GM19452 (cell line): ENCODE data around the gene NPAS2.

ENCODE experiments used
- ATAC-seq: cut with Tn5 transposase; IDR thresholded peaks from one replicate; pipeline ENCODE4 v1.9.1; 2021; ENCODE audit not compliant: unreplicated experiment

Gene NPAS2

DNA sequence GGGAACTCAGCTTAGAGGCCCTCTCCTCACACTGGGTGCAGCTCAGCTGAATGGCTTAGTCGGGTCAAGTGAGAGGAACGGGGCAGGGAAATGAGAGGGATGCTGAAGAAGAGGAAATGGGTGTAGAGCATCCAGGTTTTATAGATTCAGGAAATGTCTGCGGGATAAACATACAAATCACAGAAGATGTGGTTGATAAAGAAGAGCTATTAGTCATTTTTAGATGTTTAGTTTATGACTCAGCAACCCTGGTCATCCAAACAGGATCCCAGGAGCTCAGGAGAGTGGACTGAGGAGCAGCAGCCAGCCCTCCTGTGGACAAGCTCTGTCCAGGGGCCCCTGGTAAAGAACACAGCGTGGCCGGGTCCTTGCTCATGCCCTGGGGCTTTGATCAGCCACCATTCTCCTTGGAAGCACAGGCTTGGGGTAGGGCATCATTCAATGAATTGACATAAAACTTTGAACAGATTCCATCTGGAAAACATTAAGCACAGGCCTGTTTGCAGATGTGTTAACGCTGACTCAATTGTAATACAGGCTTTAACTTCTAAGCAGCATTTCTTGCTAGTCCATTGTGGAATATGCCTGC, 83.0 kb downstream of the NPAS2 start:
- no peak for ATAC-seq

DNA sequence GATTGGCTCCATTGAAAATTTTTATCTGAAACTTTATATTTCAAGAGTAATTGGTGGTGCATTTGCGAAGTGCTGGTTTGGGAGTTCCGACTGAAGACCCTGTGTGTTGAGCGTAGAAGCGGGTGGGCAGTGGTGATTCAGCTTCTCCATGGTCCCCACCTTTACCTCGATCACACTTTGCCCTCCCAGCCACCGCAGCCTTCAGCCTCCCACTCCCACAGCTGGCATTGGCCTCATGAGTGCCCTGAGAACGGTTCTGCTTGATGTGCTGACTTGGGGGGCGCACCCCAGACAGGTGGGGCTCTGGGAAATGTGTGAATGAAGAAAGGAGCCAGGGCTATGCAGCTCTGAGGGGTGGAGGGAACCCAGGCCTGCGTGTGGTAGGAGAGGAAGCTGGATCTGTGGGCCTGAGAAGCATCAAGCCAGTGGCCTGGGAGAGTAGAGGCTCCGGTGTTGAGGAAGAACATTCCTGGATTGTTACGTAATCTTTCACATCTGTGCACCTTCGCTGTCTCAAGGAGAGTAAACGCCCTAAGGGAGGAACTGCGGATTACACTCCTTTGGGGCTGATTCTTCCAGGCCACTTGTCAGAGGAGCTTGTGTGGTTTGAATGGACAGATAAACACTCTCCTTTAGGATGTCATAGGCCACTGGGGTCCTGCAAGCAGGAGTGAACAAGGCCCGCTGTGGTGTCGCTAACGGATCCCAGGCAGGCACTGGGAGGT, 83.8 kb downstream of the NPAS2 start:
- ATAC-seq = no peak

DNA sequence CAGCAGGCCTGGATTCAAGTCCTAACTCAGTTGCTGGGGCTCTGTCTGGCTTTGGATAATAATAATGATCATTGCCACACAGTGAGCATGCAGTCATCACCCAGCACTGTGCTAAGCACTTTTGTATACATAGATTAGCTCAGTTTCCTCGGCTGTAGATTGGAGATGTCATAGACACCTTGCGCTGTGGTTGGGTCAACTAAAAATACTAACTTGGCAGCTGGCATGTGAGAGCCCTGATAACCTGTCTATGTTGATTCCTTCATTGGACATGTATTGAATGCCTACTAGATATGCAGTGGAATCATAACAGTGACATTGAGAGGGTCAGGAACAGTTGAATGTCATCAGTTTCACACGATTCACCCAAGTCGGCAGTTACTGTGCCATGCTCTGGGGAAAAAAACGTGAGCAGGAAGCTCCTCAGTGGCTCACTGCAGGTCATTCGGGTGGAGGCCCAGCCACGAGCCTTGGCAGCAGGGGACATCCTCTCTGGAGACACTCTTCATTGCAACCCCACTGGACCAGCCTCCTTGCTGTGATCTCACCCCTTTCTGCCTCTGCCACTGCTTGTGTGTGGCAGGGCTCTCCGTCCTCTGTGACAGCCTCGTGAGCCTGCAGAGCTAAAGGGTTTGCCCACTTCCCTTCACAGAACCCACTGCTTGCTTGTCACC, 85.3 kb downstream of the NPAS2 start:
- ATAC-seq = no peak

DNA sequence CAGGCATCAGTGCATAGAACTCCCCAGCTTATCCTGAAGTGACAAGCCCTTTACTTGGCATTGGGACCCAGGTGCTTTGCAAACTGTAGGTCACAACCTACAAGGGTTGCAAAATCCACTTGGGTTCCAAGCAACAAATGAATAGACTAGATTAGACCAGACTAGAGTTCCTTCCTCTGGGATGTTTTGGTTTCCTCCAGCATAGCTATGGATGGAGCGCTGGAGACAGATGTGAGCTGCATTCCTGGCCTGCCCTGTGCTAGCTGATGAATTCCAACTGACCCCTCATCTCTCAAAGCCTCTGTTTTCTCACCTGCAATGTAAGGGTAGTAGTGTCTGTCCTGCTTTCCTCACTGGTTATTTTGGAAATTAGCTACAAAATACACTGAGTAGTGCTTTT, 86.2 kb downstream of the NPAS2 start:
- no peak for ATAC-seq

DNA sequence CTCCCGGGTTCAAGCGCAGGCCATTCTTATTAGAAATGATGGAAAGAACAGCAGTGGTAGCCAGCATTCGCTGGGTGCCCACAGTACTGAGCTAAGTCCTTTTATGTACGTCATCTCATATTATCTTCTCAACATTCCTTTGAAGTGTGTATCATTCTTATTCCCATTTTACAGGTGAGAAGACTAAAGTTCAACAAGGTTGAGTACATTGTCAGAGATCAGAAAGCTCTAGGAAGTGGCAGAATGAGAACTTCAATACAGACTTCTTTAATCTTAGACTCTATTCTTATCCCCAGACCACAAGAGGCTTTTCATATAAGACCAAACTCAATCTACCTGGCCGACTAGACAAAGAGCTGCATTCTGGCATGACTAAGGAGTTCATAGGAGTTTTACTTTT, 86.7 kb downstream of the NPAS2 start:
- no peak for ATAC-seq

DNA sequence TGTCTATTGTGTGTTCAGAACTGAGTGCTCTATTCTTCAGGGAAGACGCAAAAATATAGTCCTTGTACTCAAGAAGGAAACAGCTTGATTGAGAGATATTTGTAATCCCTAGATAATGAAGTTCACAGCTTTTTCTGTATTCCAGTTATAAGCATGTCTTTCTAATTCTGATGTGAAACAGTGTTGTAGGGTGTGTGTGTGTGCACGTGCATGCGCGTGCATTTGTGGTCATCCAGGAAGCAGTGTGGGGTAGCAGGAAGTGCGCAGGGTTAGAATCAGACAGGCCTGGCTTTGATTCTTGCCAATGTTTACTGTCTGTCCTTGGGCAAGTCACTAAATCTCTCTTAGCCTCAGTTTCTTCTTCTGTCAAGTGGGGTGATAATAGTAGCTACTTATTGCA, 87.9 kb downstream of the NPAS2 start:
- no peak for ATAC-seq

DNA sequence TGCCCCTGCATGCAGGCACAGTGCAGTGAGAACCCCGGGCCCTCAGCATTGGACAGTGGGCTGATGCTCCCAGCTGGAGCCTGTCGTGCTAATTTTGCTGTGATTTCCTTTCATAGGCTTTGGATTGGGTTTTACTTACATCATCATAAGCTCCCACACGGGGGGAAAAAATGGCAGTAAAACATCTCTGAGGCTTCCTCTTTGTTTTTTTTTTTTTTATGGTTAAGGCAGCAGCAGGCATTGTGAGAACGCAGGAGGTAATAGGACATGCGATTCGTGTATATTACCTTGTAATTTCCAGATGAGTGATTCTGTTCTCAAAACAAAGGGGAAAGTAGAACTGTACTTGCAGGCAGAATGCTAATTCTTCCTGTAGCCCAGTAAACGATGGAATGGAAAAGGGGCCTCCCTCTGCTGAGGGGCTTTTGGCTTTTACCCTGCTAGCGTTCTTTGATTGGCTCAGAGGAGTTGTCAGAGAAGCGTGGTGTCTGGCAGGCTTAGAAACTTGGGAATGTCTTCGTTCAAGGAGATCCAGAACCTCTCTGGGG, 89.7 kb downstream of the NPAS2 start:
- ATAC-seq = no peak

DNA sequence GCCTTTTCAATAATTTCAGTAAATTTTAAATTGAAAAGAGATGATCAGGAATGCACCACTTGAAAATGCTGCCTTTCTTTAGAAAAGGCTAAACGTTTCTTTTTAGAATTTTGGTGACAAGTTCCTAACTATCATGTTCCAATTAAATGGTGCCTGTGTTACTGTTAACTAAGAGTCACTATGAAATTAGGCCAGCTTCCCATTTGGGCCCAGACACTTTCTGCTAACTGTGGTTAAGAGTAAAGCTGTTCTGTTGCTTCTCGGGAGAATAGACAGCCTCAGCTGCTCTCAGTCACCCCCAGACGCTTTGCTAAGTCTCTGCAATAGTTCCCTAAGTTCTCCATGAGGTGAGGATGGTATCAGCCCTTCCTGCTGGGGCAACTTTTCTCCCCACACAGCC, 90.2 kb downstream of the NPAS2 start:
- ATAC-seq = no peak

DNA sequence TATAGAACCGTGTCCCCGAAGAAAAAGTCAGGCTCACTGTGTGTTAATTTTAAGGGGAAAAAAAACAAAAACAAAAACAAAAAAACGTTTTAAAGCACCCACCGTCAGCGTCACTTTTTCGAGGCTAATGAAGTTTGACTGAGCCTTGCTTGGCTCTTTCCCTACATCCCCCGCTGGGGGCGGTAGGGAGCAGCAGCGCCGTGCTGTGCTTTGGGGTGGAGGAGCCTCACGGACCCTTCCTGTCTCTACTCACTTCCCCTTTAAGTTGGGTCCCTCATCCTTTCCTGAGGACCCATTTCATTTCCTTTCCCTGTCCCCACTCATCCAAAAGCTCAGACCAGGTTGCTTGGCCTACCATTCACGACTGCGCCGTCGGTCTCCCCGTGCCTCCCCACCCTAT, 99.4 kb downstream of the NPAS2 start:
- no peak for ATAC-seq

DNA sequence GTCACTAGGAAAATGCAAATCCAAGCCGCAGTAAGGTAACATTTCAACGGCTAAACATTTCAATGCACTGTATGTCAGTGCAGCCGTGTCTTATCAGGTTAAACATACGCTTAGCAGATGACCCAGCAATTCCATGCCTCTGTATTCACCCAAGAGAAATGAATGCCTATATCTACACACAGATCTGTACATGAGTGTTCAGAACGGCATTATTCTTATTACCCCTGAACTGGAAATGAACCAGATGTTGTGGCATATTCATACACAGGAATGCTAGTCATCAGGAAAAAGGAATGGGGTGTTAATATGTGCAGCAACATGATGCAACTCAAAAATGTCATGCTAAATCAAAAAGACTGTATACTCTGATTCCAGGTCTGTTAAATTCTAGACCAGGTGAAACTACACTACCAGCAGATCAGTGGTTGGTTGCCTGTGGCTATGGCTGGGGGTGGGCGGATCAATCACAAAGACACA, 101.8 kb downstream of the NPAS2 start:
- no peak for ATAC-seq

DNA sequence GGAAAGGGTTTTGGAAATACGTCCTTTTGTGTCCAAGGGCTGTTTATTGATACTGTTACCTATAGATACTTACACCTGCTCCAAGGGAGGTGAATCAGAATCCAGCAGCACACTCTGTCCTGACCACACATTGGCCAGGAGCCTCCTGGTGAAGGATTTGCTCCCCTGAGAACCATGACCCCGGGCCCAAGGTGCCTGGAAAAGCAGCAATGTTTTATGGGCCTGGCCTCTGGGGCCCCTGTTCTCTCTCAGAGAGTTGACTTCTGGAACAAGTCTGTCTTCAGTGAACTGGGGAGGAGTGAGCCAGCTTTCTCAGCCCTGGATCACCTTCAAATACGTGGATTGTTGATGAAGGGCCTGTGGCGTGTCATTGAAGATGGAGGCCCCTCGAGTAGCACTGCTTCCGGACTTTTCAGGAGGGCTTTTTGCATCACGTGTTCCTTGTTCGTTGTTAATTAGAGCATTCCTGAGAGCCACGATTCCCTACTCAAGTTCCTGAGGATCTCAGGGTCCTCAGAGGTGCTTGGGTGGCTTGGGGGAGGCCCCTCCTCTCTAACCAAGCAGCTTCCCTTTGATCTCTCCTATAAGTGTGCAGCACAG, 103.6 kb downstream of the NPAS2 start:
- ATAC-seq = no peak

DNA sequence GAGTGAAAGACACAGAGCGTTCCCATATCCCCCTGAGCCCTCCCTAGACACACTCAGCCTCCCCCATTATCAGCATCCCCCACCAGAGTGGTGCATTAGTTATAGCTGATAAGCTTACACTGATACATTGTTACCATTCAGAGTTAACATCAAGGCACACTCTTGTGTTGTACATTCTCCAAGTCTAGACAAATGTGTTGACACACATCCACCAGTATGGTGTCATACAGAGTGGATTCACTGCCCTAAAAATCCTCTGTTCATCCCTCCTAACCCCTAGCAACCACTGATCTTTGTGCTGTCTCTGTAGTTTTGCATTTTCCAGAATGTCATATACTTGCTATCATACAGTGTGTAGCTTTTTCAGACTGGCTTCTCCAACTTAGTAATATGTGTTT, 104.2 kb downstream of the NPAS2 start:
- peak; percentile 20 for ATAC-seq

DNA sequence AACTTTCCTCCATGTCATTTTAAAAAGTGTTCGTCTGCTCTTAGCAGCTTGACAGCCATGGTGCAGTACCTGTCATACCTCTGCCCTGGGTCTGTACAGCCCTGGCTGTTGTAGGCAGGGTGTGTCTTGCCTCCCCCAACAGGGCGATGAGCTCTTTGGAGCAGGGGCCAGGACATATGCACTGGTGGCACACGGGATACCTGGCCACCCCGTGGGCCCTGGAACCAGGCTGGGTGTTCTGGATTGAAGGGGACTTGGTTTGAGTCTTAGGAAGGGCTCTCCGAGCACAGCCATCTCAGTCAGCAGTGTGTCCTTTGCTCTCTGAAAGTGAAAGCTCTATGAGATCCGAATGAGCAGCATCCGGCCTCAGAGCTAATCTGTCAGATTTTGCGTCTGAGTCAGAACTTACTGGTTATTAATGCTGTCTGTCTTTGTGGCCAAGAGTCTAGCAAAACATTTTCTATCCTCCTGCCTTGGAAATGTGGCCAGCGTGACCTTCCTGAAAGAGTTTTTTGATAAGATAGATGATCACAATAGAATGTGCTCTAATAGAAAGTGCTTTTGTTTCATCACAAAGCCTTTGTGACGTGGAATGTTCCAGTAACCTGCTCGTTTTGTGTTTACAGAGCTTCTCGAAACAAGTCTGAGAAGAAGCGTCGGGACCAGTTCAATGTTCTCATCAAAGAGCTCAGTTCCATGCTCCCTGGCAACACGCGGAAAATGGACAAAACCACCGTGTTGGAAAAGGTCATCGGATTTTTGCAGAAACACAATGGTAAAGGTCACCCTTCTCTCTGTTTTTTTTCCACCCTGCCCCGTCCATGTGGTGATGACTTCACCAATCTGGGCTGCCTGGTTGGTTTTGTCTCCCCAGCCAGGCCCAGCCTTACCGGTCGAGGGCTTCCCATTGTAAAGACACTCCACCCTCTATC, 104.8 kb downstream of the NPAS2 start:
- ATAC-seq = peak; percentile 77

DNA sequence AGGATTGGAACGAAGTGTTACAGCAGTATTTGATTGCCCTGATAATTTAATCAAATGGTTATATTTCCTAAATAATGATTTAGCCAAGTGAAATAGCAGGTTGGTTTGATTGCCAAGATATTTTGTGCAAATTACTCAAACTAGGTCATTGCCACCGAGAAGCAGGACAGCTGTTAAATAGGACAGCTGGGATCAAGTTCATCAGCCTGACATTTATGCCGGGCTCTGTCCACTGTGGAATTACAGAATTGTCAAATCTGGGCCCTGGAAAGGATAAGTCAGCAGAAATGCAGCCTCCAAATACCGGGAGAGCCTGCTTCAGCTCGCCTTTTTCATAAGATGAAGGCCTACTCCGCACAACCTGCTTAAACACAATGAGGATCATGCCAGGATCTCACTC, 108.3 kb downstream of the NPAS2 start:
- ATAC-seq = no peak

DNA sequence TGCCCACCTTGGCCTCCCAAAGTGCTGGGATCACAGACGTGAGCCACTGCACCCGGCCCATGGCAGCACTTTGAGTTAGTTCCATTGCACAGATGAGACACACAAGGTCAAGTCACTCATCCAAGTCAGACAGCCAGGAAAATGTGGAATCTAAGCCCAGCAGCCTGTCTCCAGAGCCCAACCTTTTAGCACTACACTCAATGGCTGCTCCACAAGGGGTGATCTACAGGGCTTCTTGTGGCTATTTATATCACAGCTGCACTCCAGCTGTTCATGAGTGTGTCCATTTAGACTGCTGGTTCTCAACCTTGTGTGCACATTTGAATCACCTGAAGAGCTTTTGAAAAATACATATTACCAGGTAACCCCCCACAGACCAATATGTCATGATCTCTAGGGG, 109.2 kb downstream of the NPAS2 start:
- no peak for ATAC-seq

DNA sequence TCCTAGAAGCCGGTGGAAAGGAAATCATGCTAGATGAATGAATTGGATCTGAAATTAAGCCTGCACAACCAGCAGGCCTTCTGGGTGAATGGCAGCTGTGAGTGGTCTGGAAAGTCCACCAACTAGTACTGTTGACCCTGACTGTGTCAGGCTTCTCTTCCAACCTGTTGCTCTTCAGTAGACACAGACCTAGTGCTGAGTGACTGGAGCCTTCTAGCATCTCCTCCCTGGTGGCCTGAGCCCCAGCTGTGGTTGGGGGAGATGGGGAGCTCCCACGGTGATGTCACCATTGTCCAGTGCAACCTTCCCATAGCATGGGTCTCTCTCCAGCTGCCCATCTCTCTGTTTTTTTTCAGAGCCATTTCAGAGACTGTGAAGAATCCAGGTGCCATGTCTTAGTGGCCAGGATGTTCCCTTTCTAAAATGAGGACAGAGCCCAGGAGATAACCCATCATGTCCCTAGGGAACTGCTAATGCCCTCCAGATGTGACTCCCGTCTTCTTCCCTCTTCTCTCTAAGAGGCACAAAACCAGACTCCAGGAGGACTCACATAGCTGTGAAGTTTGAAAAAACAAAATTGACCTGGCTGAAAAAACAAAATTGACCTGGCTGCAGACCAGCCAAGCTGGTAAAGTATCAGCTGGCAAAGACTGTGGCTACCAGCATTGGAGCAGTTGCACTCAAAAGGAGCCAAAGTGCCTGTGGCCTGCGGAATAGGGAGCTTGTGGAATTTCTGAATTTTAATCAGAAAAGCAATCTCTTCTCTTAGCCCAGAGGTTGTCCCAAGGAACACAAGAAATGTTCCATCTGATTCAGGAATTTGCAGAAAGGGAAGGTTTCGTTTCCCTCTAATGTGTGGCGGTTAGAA, 114.8 kb downstream of the NPAS2 start:
- no peak for ATAC-seq

DNA sequence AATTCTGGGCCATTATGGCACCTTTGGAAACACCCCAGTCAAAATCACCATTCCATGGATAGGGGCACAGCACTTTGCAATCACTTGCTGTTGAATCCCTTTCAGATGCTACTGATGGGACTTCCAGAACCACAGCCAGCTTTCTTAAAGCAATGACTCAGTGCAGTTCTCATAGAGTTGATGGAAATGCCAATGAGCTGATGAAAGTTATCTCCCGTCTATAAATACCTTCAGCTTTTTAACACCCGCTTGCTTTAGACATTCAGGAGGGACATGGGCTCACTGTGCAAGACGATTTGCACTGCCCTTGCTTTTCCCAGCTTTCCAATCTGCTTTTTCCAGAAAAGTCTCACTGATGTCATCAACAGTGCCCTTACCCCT, 115.4 kb downstream of the NPAS2 start:
- no peak for ATAC-seq

DNA sequence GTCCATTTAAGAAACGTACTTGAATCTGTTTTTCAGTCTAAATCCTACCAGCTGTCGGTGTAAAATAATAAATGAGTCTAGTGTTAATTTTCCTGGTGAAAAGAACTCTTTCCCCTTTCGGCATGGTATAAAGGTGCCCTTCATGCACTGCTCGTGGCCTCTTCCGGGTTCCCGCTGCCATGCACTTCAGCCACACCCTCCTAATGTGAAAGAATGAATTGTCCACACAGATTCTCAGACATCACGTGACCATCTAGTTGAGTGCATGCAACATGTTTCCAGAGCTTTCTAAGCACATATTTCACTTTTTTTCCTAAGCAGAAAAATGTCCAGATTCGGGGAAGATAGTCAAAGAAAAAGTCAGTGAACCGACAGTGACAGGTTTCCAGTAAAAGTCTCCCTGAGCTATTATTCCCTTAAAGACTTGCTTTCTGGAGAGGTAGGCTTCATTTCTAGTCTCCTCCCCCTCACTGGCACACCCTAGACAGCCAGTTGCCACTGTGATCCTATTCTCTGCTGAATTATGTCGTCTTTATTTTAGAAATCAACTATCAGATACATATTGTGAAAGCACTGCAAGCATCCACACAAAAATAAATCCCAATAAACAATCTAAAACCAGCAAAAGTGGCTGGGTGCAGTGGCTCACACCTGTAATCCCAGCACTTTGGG, 116.3 kb downstream of the NPAS2 start:
- ATAC-seq = no peak

DNA sequence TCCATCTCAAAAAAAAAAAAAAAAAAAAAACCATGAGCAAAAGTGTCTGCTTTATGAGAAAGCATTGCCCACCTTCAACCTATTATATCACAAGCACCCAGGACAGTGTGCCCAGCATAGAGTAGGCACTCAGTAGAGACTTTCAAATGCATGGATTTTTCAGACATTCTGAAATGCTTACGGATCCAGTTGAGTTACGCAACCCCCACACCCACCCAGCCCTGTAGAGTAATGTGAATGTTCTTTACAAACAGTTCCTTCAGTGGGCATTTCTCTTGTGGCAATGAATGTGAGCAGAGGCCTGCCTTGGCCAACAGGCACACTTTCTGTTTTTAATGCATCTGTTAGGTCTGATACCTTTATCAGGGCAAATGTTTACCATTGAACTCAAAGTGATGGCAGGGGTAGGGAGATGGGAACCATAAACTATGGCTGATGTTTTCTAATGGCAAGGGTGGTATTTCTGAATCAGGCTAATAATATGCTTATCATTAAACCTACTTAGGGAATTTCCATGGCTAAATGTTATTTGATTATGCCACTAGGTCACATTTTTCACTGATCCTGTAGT, 117.1 kb downstream of the NPAS2 start:
- ATAC-seq = no peak
